ENCODE measurements around the gene FAM228B.

DNA sequence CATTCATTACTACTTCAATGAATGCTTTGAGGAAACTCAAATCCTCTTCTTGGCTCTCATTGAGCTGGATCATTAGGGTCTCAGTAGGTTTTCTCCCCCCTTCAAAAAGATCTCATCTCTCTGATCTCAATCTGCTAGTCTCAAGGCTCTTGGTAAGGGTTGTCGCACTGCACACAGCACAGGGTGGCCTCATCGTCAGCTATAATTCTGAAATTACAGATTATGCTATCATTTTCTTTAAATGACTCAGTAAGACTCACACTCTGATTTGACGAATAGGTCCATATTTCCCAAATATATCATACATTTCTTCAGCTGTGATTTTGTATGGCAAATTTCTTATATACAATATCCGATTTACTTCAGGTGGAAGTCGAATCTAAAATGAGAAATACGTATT is 49.5 kb upstream of the FAM228B start:
- TF ChIP-seq SUZ12 (IDR thresholded peaks at IDR 0.05; ENCODE audit: extremely low read depth, insufficient read depth, insufficient read length): no peak
- no peak for TF ChIP-seq ZNF274 (IDR thresholded peaks at IDR 0.05; ENCODE audit: low read depth, low read length)

All from NT2/D1 (cell line).